Epithelial cell of proximal tubule (primary cell): ENCODE results near the gene FBXL2. TPM values are rescaled to one million over a fixed set of nuclear protein-coding genes. Genes with fewer than 3 reads are reported as not detected.

Experiments
- DNase-seq: peaks from one replicate; pipeline ENCODE4 v3.0.0-alpha.2; 2011; ENCODE audit warnings: low read depth
- H3K4me3 ChIP-seq: 2 replicates; pipeline ENCODE4 v1.5.1; 2011; ENCODE audit warnings: low read depth, mild to moderate bottlenecking, low read length
- total RNA-seq: library from RNA; depleted of rRNA; stranded (reverse); fragments of >200 nt; gene quantifications from 2 replicates; pipeline ENCODE4 v1.2.3, GENCODE V29; 2015
- TF ChIP-seq, protein P1 (sequence below): conservative IDR thresholded peaks from 2 replicates; pipeline ENCODE4 v1.5.1; 2012; ENCODE audit warnings: low read depth, mild to moderate bottlenecking, low read length

Gene FBXL2
- total RNA-seq, 1 donor from 2014 or later = 10.8 TPM

DNA sequence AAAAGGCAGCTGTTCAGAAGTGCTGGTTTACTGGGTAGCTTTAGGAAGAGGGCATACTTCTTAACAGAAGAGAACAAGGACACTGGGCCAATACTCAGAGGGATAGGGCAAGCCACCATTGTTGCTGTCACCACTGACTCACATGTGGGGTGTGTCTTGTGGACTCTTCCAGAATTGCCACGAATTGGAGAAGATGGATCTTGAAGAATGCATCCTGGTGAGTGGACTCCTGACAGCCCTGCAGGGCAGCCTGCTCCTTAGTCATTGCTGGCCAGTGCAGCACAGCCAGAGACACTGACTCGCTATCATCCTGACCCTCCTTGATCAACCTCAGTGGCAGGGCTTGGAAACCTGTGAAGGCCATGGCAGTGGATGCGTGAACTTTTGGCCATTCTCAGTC lies 100.7 kb downstream of the FBXL2 start:
- H3K4me3 ChIP-seq = no peak overlapping the region
- TF ChIP-seq, protein P1, sequence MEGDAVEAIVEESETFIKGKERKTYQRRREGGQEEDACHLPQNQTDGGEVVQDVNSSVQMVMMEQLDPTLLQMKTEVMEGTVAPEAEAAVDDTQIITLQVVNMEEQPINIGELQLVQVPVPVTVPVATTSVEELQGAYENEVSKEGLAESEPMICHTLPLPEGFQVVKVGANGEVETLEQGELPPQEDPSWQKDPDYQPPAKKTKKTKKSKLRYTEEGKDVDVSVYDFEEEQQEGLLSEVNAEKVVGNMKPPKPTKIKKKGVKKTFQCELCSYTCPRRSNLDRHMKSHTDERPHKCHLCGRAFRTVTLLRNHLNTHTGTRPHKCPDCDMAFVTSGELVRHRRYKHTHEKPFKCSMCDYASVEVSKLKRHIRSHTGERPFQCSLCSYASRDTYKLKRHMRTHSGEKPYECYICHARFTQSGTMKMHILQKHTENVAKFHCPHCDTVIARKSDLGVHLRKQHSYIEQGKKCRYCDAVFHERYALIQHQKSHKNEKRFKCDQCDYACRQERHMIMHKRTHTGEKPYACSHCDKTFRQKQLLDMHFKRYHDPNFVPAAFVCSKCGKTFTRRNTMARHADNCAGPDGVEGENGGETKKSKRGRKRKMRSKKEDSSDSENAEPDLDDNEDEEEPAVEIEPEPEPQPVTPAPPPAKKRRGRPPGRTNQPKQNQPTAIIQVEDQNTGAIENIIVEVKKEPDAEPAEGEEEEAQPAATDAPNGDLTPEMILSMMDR = no peak
- DNase-seq = no peak

GRCh38 chr3:33380653-33381052 lies 103.4 kb downstream of the FBXL2 start:
- DNase-seq = no peak
- H3K4me3 ChIP-seq = no peak overlapping the region
- TF ChIP-seq, protein P1 = no peak

- TF ChIP-seq, protein P1 = no peak
- no peak overlapping the region for H3K4me3 ChIP-seq
Observed at GRCh38 chr3:33383951-33384350, 106.7 kb downstream of the FBXL2 start.

DNA sequence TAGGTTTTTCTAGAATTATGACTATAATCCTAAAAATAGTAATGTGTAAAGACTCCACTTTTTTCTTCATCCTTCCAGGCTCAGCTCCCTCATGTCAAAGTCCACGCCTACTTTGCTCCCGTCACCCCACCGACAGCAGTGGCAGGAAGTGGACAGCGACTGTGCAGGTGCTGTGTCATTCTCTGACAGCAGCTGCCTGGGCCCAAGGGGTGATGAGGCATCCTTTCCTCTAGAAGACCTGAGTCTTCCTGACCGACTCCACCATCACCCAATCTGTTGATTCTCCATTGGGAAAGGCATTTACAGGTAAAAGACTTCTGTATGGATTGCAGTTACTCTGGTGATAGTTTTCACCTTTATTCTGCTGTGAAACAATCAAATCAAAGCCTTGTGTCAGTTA lies 108.2 kb downstream of the FBXL2 start:
- no peak for DNase-seq
- TF ChIP-seq, protein P1 = no peak
- no peak overlapping the region for H3K4me3 ChIP-seq

More at GRCh38 chr3:33383951-33384350, 106.7 kb downstream of the FBXL2 start:
- no peak for DNase-seq

DNA sequence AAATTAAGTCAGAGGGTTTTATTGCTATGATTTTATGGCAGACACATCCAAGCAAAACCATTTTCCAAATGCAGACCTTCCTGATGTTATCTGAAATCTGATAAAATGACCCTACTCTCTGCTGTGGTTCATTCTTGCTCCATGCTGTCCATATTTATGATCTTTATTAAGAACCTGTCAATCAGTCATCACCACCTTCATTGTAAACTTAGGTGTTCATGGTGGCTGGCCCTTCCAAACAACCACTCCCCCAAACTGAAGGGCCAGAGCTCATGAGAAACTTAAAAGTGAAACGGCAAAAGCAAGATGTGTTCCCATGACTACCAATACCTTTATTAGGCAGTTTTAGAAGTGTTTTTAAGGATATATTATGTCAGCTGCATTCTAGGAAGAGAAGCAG lies 109.4 kb downstream of the FBXL2 start:
- TF ChIP-seq, protein P1 = no peak
- no peak for DNase-seq
- H3K4me3 ChIP-seq = no peak overlapping the region

GRCh38 chr3:33388374-33389100 lies 111.3 kb downstream of the FBXL2 start:
- TF ChIP-seq, protein P1 = no peak
- no peak for DNase-seq
- no peak overlapping the region for H3K4me3 ChIP-seq

GRCh38 chr3:33389908-33390307 lies 112.7 kb downstream of the FBXL2 start:
- H3K4me3 ChIP-seq = no peak overlapping the region
- no peak for DNase-seq
- TF ChIP-seq, protein P1 = no peak
